ENCODE measurements around the gene ARSD. TPM values are rescaled to one million over a fixed set of nuclear protein-coding genes. Genes with fewer than 3 reads are reported as not detected.
"Not testable (repeated sequence)": the region's sequence is repeated elsewhere in the genome, so short reads cannot be mapped to it uniquely, and the experiment has no call there.

The ARSD gene
- polyA plus RNA-seq (ENCODE audit: low read depth in 6 of 6): 1 to 10 TPM; 1.2 to 9.6 (median 5.1) TPM

- Mint-ChIP-seq H3K36me3 (no peaks in the 10 kb centered on the region), H3K9me3 (peaks cover 1 to 15% (median 6%) of the 10 kb centered on the region in 7 donors), H3K27me3 (peaks cover 0 to 8% (median 0%) of the 10 kb centered on the region in 3 donors), H3K27ac (peak within 1 kb of the TSS; percentile 44 to 93 (median 62)), H3K4me1 (peaks cover 5 to 25% (median 9%) of the 10 kb centered on the region in 3 donors), H3K4me3 (peak within 1 kb of the TSS; percentile 84 to 94 (median 89))
- peak; percentile 86 to 89 for ATAC-seq (ENCODE audit: low read depth in 2 of 2)
- peak; percentile 40 for DNase-seq
These were observed at the start of gene ARSD for GRCh38 chrX:2928583-2929434. ARSD (minus strand) TSS chrX:2929339; CDS start chrX:2929275, 64 bp downstream.

GRCh38 chrX:2978639-2979038 is 49.5 kb upstream of the ARSD start:
- H3K27ac Mint-ChIP-seq; ATAC-seq (ENCODE audit: low read depth in 2 of 2); H3K4me1 Mint-ChIP-seq; H3K4me3 Mint-ChIP-seq; H3K36me3 Mint-ChIP-seq; H3K27me3 Mint-ChIP-seq; DNase-seq: not testable (repeated sequence)
- H3K9me3 Mint-ChIP-seq: peaks cover 1 to 32% (median 13%) of the 10 kb centered on the region in 7 donors

GRCh38 chrX:2974961-2975360 is 45.8 kb upstream of the ARSD start:
- Mint-ChIP-seq H3K9me3 (peaks cover 0 to 19% (median 9%) of the 10 kb centered on the region in 7 donors), H3K4me1 (no peaks in the 10 kb centered on the region), H3K27me3 (peaks cover 4 to 13% (median 13%) of the 10 kb centered on the region in 3 donors), H3K27ac (no peak overlapping the region), H3K36me3 (no peaks in the 10 kb centered on the region), H3K4me3 (no peak overlapping the region)
- no peak for ATAC-seq (ENCODE audit: low read depth in 2 of 2)
- no peak for DNase-seq

- DNase-seq (no peak), ATAC-seq (ENCODE audit: low read depth in 2 of 2) (no peak)
- Mint-ChIP-seq H3K36me3 (no peaks in the 10 kb centered on the region), H3K9me3 (peaks cover 0 to 9% (median 4%) of the 10 kb centered on the region in 7 donors), H3K4me3 (no peak overlapping the region), H3K27ac (no peak overlapping the region), H3K27me3 (peaks cover 11 to 18% (median 16%) of the 10 kb centered on the region in 3 donors), H3K4me1 (peaks cover 0 to 4% (median 0%) of the 10 kb centered on the region in 3 donors)
These were observed 43.3 kb upstream of the ARSD start for GRCh38 chrX:2972391-2972790.

- no peak for ATAC-seq (ENCODE audit: low read depth in 2 of 2)
- Mint-ChIP-seq H3K36me3 (no peaks in the 10 kb centered on the region), H3K4me3 (peak overlapping the region in 1 of 8 donors; percentile 2), H3K4me1 (peaks cover 0 to 6% (median 0%) of the 10 kb centered on the region in 3 donors), H3K27ac (no peak overlapping the region), H3K9me3 (peaks cover 0 to 9% (median 4%) of the 10 kb centered on the region in 7 donors), H3K27me3 (peaks cover 11 to 18% (median 16%) of the 10 kb centered on the region in 3 donors)
- no peak for DNase-seq
These were observed 39.9 kb upstream of the ARSD start for GRCh38 chrX:2969021-2969420.

GRCh38 chrX:2967998-2968909 is 39.1 kb upstream of the ARSD start:
- Mint-ChIP-seq H3K4me3 (peak overlapping the region in 7 of 8 donors; percentile 10 to 69 (median 65)), H3K36me3 (no peaks in the 10 kb centered on the region), H3K27ac (peak overlapping the region in 1 of 6 donors; percentile 7), H3K9me3 (peaks cover 0 to 9% (median 4%) of the 10 kb centered on the region in 7 donors), H3K4me1 (peaks cover 0 to 6% (median 0%) of the 10 kb centered on the region in 3 donors), H3K27me3 (peaks cover 11 to 18% (median 16%) of the 10 kb centered on the region in 3 donors)
- DNase-seq (no peak), ATAC-seq (ENCODE audit: low read depth in 2 of 2) (no peak)

GRCh38 chrX:2967584-2967983 is 38.4 kb upstream of the ARSD start:
- Mint-ChIP-seq H3K27me3 (peaks cover 11 to 24% (median 16%) of the 10 kb centered on the region in 3 donors), H3K27ac (no peak overlapping the region), H3K4me3 (peak overlapping the region in 3 of 8 donors; percentile 10 to 68 (median 65)), H3K9me3 (peaks cover 0 to 9% (median 4%) of the 10 kb centered on the region in 7 donors), H3K4me1 (peaks cover 0 to 6% (median 0%) of the 10 kb centered on the region in 3 donors), H3K36me3 (no peaks in the 10 kb centered on the region)
- ATAC-seq (ENCODE audit: low read depth in 2 of 2) (no peak), DNase-seq (no peak)

- no peak for ATAC-seq (ENCODE audit: low read depth in 2 of 2)
- Mint-ChIP-seq H3K27ac (no peak overlapping the region), H3K9me3 (peaks cover 0 to 7% (median under 1%) of the 10 kb centered on the region in 7 donors), H3K4me3 (no peak overlapping the region), H3K4me1 (peaks cover 0 to 6% (median 0%) of the 10 kb centered on the region in 3 donors), H3K36me3 (no peaks in the 10 kb centered on the region), H3K27me3 (peaks cover 11 to 30% (median 15%) of the 10 kb centered on the region in 3 donors)
- DNase-seq: no peak
These were observed 37.9 kb upstream of the ARSD start for GRCh38 chrX:2967012-2967411.

GRCh38 chrX:2965965-2966364 is 36.8 kb upstream of the ARSD start:
- Mint-ChIP-seq H3K27ac (no peak overlapping the region), H3K27me3 (peaks cover 4 to 23% (median 11%) of the 10 kb centered on the region in 3 donors), H3K4me3 (peak overlapping the region in 1 of 8 donors; percentile 35), H3K4me1 (peaks cover 0 to 6% (median 0%) of the 10 kb centered on the region in 3 donors), H3K36me3 (no peaks in the 10 kb centered on the region), H3K9me3 (no peaks in the 10 kb centered on the region)
- DNase-seq (no peak), ATAC-seq (ENCODE audit: low read depth in 2 of 2) (peak; percentile 48)

- not testable (repeated sequence) for DNase-seq, H3K36me3 Mint-ChIP-seq
These were observed 35.1 kb upstream of the ARSD start for GRCh38 chrX:2963992-2964794.

GRCh38 chrX:2963449-2963848 is 34.3 kb upstream of the ARSD start:
- not testable (repeated sequence) for ATAC-seq (ENCODE audit: low read depth in 2 of 2); H3K36me3 Mint-ChIP-seq; H3K27ac Mint-ChIP-seq; DNase-seq; H3K4me3 Mint-ChIP-seq; H3K9me3 Mint-ChIP-seq; H3K4me1 Mint-ChIP-seq
- H3K27me3 Mint-ChIP-seq: peaks cover 0 to 27% (median 8%) of the 10 kb centered on the region in 3 donors

More at GRCh38 chrX:2963992-2964794, 35.1 kb upstream of the ARSD start:
- Mint-ChIP-seq H3K27ac (peak overlapping the region in 1 of 6 donors; percentile 49), H3K27me3 (peaks cover 4 to 23% (median 12%) of the 10 kb centered on the region in 3 donors)
- H3K9me3 Mint-ChIP-seq; ATAC-seq (ENCODE audit: low read depth in 2 of 2); H3K4me1 Mint-ChIP-seq; H3K4me3 Mint-ChIP-seq: not testable (repeated sequence)

- no peak for ATAC-seq (ENCODE audit: low read depth in 2 of 2)
These were observed 33.2 kb upstream of the ARSD start for GRCh38 chrX:2962381-2962780.

More at GRCh38 chrX:2962381-2962780, 33.2 kb upstream of the ARSD start:
- DNase-seq: no peak
- Mint-ChIP-seq H3K9me3 (no peaks in the 10 kb centered on the region), H3K4me3 (no peak overlapping the region), H3K4me1 (peaks cover 0 to 2% (median 0%) of the 10 kb centered on the region in 3 donors), H3K27ac (peak overlapping the region in 1 of 6 donors; percentile 42), H3K27me3 (peaks cover 0 to 27% (median 7%) of the 10 kb centered on the region in 3 donors), H3K36me3 (no peaks in the 10 kb centered on the region)

All from naive B cell (primary cell).